Choroid plexus epithelial cell (primary cell): ENCODE results near the gene NPTXR.

ENCODE experiments used
- DNase-seq: peaks from one replicate; pipeline ENCODE4 v3.0.0-alpha.2; 2010; ENCODE audit warnings: low read depth
- H3K4me3 ChIP-seq: 2 replicates; pipeline ENCODE4 v1.5.1; 2011; ENCODE audit warnings: low read depth, mild to moderate bottlenecking, control low read depth, low read length, moderate library complexity
- CTCF ChIP-seq: conservative IDR thresholded peaks from 2 replicates; pipeline ENCODE4 v1.5.1; 2011; ENCODE audit warnings: low read depth, mild to moderate bottlenecking, control low read depth, inconsistent platforms, low read length, moderate library complexity

The NPTXR gene

DNA sequence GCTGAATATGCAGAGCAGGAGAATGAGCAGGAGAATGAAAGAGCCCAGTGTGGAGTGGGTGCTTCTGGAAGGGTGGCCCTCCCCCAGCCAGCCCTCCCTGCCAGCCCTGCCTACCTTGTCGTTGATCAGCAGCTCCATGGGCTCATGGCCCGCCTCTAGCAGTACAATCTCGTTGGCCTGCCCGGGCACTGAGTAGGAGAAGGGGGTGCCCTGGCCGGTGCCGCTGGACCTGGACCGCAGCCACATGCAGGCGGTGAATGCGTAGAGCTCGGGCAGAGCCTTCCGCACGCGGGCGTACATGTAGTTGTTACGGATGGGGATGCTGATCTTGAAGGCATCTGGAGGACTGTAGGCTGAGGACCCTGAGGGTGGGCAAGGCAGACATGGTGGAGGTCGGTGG lies 17.4 kb downstream of the NPTXR start:
- no peak for TF ChIP-seq CTCF
- no peak for DNase-seq
- H3K4me3 ChIP-seq, result no peak overlapping the region

DNA sequence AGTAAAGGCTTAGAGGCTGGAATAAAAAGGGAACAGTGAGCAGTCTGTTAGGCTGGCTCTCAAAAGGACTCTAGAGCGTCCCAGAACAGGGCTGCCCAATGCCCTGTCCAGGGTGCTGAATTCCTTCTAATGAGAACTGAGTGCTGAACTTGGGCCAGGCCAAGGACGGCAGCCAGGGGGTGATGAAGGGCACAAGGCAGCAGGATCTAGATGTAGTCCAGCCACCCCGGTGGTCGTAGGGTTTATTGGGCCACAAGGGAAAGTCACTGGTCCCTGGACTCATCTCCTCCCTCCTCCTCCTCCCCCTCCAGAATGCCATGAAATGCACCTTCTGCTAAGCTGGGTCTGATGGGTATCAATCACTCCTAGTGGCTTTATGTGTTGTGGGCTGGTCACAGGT lies 19.2 kb downstream of the NPTXR start:
- H3K4me3 ChIP-seq, result no peak overlapping the region
- DNase-seq, result peak; percentile 82
- peak; percentile 77 for TF ChIP-seq CTCF

- H3K4me3 ChIP-seq, result no peak overlapping the region
- no peak for TF ChIP-seq CTCF
- no peak for DNase-seq
These were observed 20.2 kb downstream of the NPTXR start for GRCh38 chr22:38823637-38824036.

DNA sequence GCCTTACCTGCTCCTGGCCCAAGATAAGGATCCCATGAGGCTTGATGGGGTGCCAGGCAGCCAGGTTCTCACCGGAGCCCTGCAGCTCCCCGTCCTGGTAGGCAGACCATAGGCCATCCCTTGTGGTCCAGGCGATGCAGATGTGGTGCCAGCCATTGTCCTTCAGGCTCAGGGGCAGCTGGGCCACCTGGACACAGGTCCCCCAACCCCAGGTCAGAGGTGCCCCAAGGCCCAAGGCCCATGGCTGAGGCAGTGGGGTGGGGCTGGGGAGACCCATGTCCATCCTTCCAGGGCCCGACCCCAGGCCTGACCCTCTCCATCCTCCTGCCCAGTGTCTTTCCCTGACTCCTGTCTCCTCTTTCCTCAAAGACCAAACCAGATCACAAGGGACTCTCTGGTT lies 20.8 kb downstream of the NPTXR start:
- no peak for TF ChIP-seq CTCF
- H3K4me3 ChIP-seq, result no peak overlapping the region
- DNase-seq, result no peak

GRCh38 chr22:38820020-38820419 lies 23.8 kb downstream of the NPTXR start:
- no peak for DNase-seq
- H3K4me3 ChIP-seq, result no peak overlapping the region
- no peak for TF ChIP-seq CTCF

DNA sequence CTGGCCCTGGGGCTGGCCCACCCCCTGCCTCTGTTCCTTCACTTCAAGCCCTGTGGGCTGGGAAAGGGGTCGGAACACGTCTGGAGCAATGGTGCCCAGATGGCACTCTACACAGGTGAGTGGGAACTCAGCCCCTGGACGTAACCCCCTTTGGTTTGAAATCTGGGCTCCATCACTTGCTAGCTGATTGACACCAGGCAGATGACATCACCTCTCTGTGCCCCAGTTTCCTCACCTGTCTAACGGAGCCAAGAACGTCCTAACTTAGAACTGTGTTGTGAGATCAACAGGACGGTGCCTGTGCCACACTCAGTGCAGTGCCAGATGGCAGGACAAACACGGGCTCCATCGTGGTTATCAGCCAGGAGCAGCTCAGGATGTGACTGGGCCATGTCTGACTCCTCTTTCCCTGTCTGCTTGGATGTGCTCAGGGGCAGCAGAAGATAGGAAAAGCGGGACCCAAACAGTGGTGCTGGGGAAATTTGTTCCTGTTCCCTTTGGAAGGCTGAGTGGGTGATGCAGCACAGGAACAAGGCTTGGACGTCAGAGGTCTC lies 24.4 kb downstream of the NPTXR start:
- DNase-seq, result no peak
- no peak for TF ChIP-seq CTCF
- no peak overlapping the region for H3K4me3 ChIP-seq

- no peak for TF ChIP-seq CTCF
- no peak overlapping the region for H3K4me3 ChIP-seq
- no peak for DNase-seq
These were observed 26.6 kb downstream of the NPTXR start for GRCh38 chr22:38817196-38817595.
